ENCODE data around the gene MACROD2. TPM values are rescaled to one million over a fixed set of nuclear protein-coding genes. Genes with fewer than 3 reads are reported as not detected.

The MACROD2 gene
- total RNA-seq, 1 donor from 2014 or later, result 2.4 TPM

DNA sequence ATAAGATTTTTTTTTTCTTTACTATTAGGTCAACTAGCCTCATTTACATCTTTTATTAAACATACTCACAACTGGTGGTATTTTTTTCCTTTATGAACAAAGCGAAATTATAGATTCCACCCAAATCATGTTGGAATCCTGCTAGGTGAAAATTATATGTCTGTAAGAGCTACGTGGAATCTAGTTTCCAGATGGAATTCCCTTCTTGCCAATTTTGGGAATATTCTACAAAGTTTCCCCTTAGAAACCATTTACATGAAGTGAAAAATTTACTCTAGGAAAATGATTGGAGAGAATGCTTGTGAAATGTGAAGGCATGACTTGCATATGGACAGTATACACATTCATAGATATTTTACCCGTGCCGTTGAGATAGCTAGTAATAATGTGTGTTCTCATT is 1466.6 kb downstream of the MACROD2 start:
- Mint-ChIP-seq H3K27me3 (ENCODE audit: low read depth, unreplicated experiment) (no peaks in the 10 kb centered on the region), H3K36me3 (ENCODE audit: low read depth, unreplicated experiment) (no peaks in the 10 kb centered on the region), H3K9me3 (ENCODE audit: unreplicated experiment) (peaks cover 2% of the 10 kb centered on the region), H3K4me3 (ENCODE audit: unreplicated experiment) (no peak overlapping the region), H3K4me1 (ENCODE audit: low read depth, unreplicated experiment) (no peaks in the 10 kb centered on the region), H3K27ac (ENCODE audit: unreplicated experiment) (no peak overlapping the region)
- Histone ChIP-seq H3K9ac (ENCODE audit: low read length) (no peak overlapping the region), H4K20me1 (ENCODE audit: insufficient read depth, low read length) (no peaks in the 10 kb centered on the region), H3K4me2 (ENCODE audit: low read length) (no peak overlapping the region), H3K79me2 (ENCODE audit: insufficient read depth, low read length) (no peaks in the 10 kb centered on the region), H3K36me3 (ENCODE audit: insufficient read depth, low read length) (no peaks in the 10 kb centered on the region), H2AFZ (ENCODE audit: low read depth, low read length) (no peak overlapping the region), H3K27ac (ENCODE audit: low read depth, low read length) (no peak overlapping the region), H3K9me3 (ENCODE audit: insufficient read depth, low read depth, low read length) (peaks cover 3% of the 10 kb centered on the region), H3K4me1 (ENCODE audit: insufficient read depth, low read length) (no peaks in the 10 kb centered on the region), H3K27me3 (ENCODE audit: insufficient read depth, low read length) (no peaks in the 10 kb centered on the region), H3K4me3 (ENCODE audit: insufficient read depth, low read depth, low read length) (no peak overlapping the region)
- TF ChIP-seq, protein P1, sequence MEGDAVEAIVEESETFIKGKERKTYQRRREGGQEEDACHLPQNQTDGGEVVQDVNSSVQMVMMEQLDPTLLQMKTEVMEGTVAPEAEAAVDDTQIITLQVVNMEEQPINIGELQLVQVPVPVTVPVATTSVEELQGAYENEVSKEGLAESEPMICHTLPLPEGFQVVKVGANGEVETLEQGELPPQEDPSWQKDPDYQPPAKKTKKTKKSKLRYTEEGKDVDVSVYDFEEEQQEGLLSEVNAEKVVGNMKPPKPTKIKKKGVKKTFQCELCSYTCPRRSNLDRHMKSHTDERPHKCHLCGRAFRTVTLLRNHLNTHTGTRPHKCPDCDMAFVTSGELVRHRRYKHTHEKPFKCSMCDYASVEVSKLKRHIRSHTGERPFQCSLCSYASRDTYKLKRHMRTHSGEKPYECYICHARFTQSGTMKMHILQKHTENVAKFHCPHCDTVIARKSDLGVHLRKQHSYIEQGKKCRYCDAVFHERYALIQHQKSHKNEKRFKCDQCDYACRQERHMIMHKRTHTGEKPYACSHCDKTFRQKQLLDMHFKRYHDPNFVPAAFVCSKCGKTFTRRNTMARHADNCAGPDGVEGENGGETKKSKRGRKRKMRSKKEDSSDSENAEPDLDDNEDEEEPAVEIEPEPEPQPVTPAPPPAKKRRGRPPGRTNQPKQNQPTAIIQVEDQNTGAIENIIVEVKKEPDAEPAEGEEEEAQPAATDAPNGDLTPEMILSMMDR (IDR thresholded peaks at IDR 0.05; ENCODE audit: insufficient read depth, low read depth, low read length), result no peak
- TF ChIP-seq EZH2 (IDR thresholded peaks at IDR 0.05; ENCODE audit: insufficient read depth, low read length), result no peak
- FAIRE-seq, result no peak
- no peak for DNase-seq (ENCODE audit: low read depth)

DNA sequence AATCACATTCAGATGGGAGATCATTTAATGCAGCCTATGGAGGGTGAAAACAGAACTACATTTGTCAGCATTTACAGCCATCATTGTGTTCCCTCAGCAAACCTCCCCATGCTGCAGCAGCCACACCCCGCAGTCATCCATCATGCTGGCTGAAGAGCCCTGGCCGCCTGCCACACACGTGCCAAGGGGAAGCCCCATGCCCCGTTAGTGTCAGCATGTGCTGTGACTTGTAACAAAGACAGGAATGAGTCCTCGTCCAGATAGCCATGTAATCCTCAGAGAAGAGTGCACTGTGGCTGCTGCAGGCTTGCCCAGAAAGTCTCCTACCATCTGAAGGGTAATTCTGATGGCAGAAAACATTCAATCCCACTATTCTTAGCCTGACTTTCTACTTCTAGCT is 1480.2 kb downstream of the MACROD2 start:
- H3K36me3 ChIP-seq (ENCODE audit: insufficient read depth, low read length), result no peaks in the 10 kb centered on the region
- no peaks in the 10 kb centered on the region for H3K9me3 Mint-ChIP-seq (ENCODE audit: unreplicated experiment)
- FAIRE-seq (no peak), DNase-seq (ENCODE audit: low read depth) (no peak)
- H3K27me3 Mint-ChIP-seq (ENCODE audit: low read depth, unreplicated experiment), result no peaks in the 10 kb centered on the region
- peaks cover under 1% of the 10 kb centered on the region for H3K9me3 ChIP-seq (ENCODE audit: insufficient read depth, low read depth, low read length)
- H3K4me1 ChIP-seq (ENCODE audit: insufficient read depth, low read length), result no peaks in the 10 kb centered on the region
- no peak overlapping the region for H3K27ac Mint-ChIP-seq (ENCODE audit: unreplicated experiment)
- TF ChIP-seq EZH2 (IDR thresholded peaks at IDR 0.05; ENCODE audit: insufficient read depth, low read length), result no peak
- TF ChIP-seq, protein P1 (IDR thresholded peaks at IDR 0.05; ENCODE audit: insufficient read depth, low read depth, low read length), result no peak
- no peak overlapping the region for H2AFZ ChIP-seq (ENCODE audit: low read depth, low read length)
- no peaks in the 10 kb centered on the region for H3K79me2 ChIP-seq (ENCODE audit: insufficient read depth, low read length)
- H3K27me3 ChIP-seq (ENCODE audit: insufficient read depth, low read length), result no peaks in the 10 kb centered on the region
- peaks cover 2% of the 10 kb centered on the region for H3K4me1 Mint-ChIP-seq (ENCODE audit: low read depth, unreplicated experiment)
- no peak overlapping the region for H3K9ac ChIP-seq (ENCODE audit: low read length)
- no peak overlapping the region for H3K27ac ChIP-seq (ENCODE audit: low read depth, low read length)
- H3K36me3 Mint-ChIP-seq (ENCODE audit: low read depth, unreplicated experiment), result no peaks in the 10 kb centered on the region
- H3K4me3 ChIP-seq (ENCODE audit: insufficient read depth, low read depth, low read length), result no peak overlapping the region
- no peak overlapping the region for H3K4me3 Mint-ChIP-seq (ENCODE audit: unreplicated experiment)
- no peak overlapping the region for H3K4me2 ChIP-seq (ENCODE audit: low read length)
- no peaks in the 10 kb centered on the region for H4K20me1 ChIP-seq (ENCODE audit: insufficient read depth, low read length)

DNA sequence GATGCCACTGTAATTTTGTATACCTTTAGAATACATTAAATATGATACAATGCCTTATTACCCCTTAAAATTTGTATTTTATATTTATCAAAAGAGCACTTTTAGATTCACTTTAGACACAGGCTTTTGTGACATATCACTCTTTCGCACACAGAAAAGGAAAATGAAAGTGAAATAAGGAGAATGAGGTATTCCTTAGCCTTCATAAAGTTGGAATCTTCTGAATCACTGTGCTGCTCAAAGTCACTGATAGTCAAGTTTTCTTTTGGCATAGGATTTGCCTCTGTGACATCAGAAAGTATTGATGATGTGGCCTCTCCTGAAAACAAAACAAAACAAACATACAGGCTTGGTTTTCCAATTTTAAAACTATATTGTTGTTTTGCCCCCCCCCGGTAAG is 1480.9 kb downstream of the MACROD2 start:
- no peaks in the 10 kb centered on the region for H4K20me1 ChIP-seq (ENCODE audit: insufficient read depth, low read length)
- H3K4me2 ChIP-seq (ENCODE audit: low read length), result no peak overlapping the region
- H3K4me3 Mint-ChIP-seq (ENCODE audit: unreplicated experiment), result no peak overlapping the region
- peaks cover 2% of the 10 kb centered on the region for H3K4me1 Mint-ChIP-seq (ENCODE audit: low read depth, unreplicated experiment)
- H3K27ac ChIP-seq (ENCODE audit: low read depth, low read length), result no peak overlapping the region
- H3K27ac Mint-ChIP-seq (ENCODE audit: unreplicated experiment), result no peak overlapping the region
- FAIRE-seq (no peak), DNase-seq (ENCODE audit: low read depth) (no peak)
- H3K36me3 ChIP-seq (ENCODE audit: insufficient read depth, low read length), result no peaks in the 10 kb centered on the region
- H3K4me3 ChIP-seq (ENCODE audit: insufficient read depth, low read depth, low read length), result no peak overlapping the region
- H2AFZ ChIP-seq (ENCODE audit: low read depth, low read length), result no peak overlapping the region
- no peaks in the 10 kb centered on the region for H3K27me3 Mint-ChIP-seq (ENCODE audit: low read depth, unreplicated experiment)
- no peaks in the 10 kb centered on the region for H3K27me3 ChIP-seq (ENCODE audit: insufficient read depth, low read length)
- H3K79me2 ChIP-seq (ENCODE audit: insufficient read depth, low read length), result no peaks in the 10 kb centered on the region
- TF ChIP-seq, protein P1 (IDR thresholded peaks at IDR 0.05; ENCODE audit: insufficient read depth, low read depth, low read length), result no peak
- no peak for TF ChIP-seq EZH2 (IDR thresholded peaks at IDR 0.05; ENCODE audit: insufficient read depth, low read length)
- no peaks in the 10 kb centered on the region for H3K9me3 ChIP-seq (ENCODE audit: insufficient read depth, low read depth, low read length)
- peaks cover 1% of the 10 kb centered on the region for H3K9me3 Mint-ChIP-seq (ENCODE audit: unreplicated experiment)
- H3K9ac ChIP-seq (ENCODE audit: low read length), result no peak overlapping the region
- no peaks in the 10 kb centered on the region for H3K4me1 ChIP-seq (ENCODE audit: insufficient read depth, low read length)
- no peaks in the 10 kb centered on the region for H3K36me3 Mint-ChIP-seq (ENCODE audit: low read depth, unreplicated experiment)
